Activated naive CD4-positive, alpha-beta T cell treated with anti-CD3 and anti-CD28 coated beads, Interleukin-2, amount 10 ng/mL, durations not matched to agents 7 days and 5 days (primary cell): ENCODE results near the gene APMAP.

Experiments
- CTCF ChIA-PET: fragments of 350-600 bp; sonication (Branson Sonifier 250); formaldehyde crosslinking; loops from one replicate; lab custom pipeline; 2021; ENCODE audit warnings: antibody characterized with exemption; lab: Charles Lee
- DNase-seq: peaks from one replicate; pipeline ENCODE4 v3.0.0-alpha.2; 2020
- H3K27ac Mint-ChIP-seq: one replicate; pipeline ENCODE4 v1.8.0; 2021; ENCODE audit warnings: mild to moderate bottlenecking, moderate library complexity, mixed read lengths
- H3K27me3 Mint-ChIP-seq: one replicate; pipeline ENCODE4 v1.8.0; 2021; ENCODE audit warnings: mild to moderate bottlenecking, mixed read lengths
- H3K36me3 Mint-ChIP-seq: one replicate; pipeline ENCODE4 v1.8.0; 2021; ENCODE audit warnings: mixed read lengths
- H3K4me1 Mint-ChIP-seq: one replicate; pipeline ENCODE4 v1.8.0; 2021; ENCODE audit warnings: mixed read lengths
- H3K4me3 Mint-ChIP-seq: one replicate; pipeline ENCODE4 v1.8.0; 2021; ENCODE audit warnings: mild to moderate bottlenecking, moderate library complexity, mixed read lengths
- H3K9me3 Mint-ChIP-seq: one replicate; pipeline ENCODE4 v1.8.0; 2021; ENCODE audit warnings: mixed read lengths

The APMAP gene

GRCh38 chr20:25032478-25033264 is 40.1 kb upstream of the APMAP start:
- CTCF ChIA-PET: interaction anchor here (0.7 to 1.9 kb wide), 3 partner anchors 33 to 146 kb away, joined by 3 to 5 read pairs (median 4); no protein-coding TSS in a partner anchor
- no peaks in the 10 kb centered on the region for H3K27me3 Mint-ChIP-seq
- no peak for DNase-seq
- no peak overlapping the region for H3K4me3 Mint-ChIP-seq
- H3K27ac Mint-ChIP-seq: no peak overlapping the region
- H3K9me3 Mint-ChIP-seq: no peaks in the 10 kb centered on the region
- peaks cover 29% of the 10 kb centered on the region for H3K4me1 Mint-ChIP-seq
- H3K36me3 Mint-ChIP-seq: peaks cover 23% of the 10 kb centered on the region

GRCh38 chr20:25032065-25032477 is 39.5 kb upstream of the APMAP start:
- Mint-ChIP-seq H3K36me3 (peaks cover 28% of the 10 kb centered on the region), H3K27ac (no peak overlapping the region), H3K9me3 (no peaks in the 10 kb centered on the region), H3K4me1 (peaks cover 23% of the 10 kb centered on the region), H3K4me3 (no peak overlapping the region), H3K27me3 (no peaks in the 10 kb centered on the region)
- DNase-seq: no peak
- CTCF ChIA-PET: no interaction called here

- no peak overlapping the region for H3K27ac Mint-ChIP-seq
- H3K9me3 Mint-ChIP-seq: no peaks in the 10 kb centered on the region
- H3K27me3 Mint-ChIP-seq: no peaks in the 10 kb centered on the region
- CTCF ChIA-PET: no interaction called here
- no peak overlapping the region for H3K4me3 Mint-ChIP-seq
- H3K4me1 Mint-ChIP-seq: peaks cover 14% of the 10 kb centered on the region
- peaks cover 30% of the 10 kb centered on the region for H3K36me3 Mint-ChIP-seq
- DNase-seq: no peak
Measured at GRCh38 chr20:25031241-25031640, 38.7 kb upstream of the APMAP start.

GRCh38 chr20:25030649-25031207 is 38.2 kb upstream of the APMAP start:
- DNase-seq: no peak
- Mint-ChIP-seq H3K4me1 (peaks cover 9% of the 10 kb centered on the region), H3K9me3 (no peaks in the 10 kb centered on the region), H3K4me3 (no peak overlapping the region), H3K27me3 (no peaks in the 10 kb centered on the region), H3K36me3 (peaks cover 27% of the 10 kb centered on the region), H3K27ac (no peak overlapping the region)
- CTCF ChIA-PET: no interaction called here

- no peak for DNase-seq
- CTCF ChIA-PET: no interaction called here
- no peaks in the 10 kb centered on the region for H3K9me3 Mint-ChIP-seq
- H3K4me1 Mint-ChIP-seq: peaks cover 4% of the 10 kb centered on the region
- H3K36me3 Mint-ChIP-seq: peaks cover 27% of the 10 kb centered on the region
- H3K27ac Mint-ChIP-seq: no peak overlapping the region
- no peaks in the 10 kb centered on the region for H3K27me3 Mint-ChIP-seq
- H3K4me3 Mint-ChIP-seq: no peak overlapping the region
Measured at GRCh38 chr20:25030007-25030648, 37.6 kb upstream of the APMAP start.

- H3K27ac Mint-ChIP-seq: no peak overlapping the region
- H3K27me3 Mint-ChIP-seq: no peaks in the 10 kb centered on the region
- H3K36me3 Mint-ChIP-seq: peaks cover 30% of the 10 kb centered on the region
- H3K4me3 Mint-ChIP-seq: no peak overlapping the region
- no peak for DNase-seq
- H3K9me3 Mint-ChIP-seq: no peaks in the 10 kb centered on the region
- CTCF ChIA-PET: no interaction called here
- no peaks in the 10 kb centered on the region for H3K4me1 Mint-ChIP-seq
Measured at GRCh38 chr20:25025986-25026605, 33.5 kb upstream of the APMAP start.

- DNase-seq: no peak
- H3K9me3 Mint-ChIP-seq: no peaks in the 10 kb centered on the region
- CTCF ChIA-PET: no interaction called here
- no peak overlapping the region for H3K27ac Mint-ChIP-seq
- no peaks in the 10 kb centered on the region for H3K27me3 Mint-ChIP-seq
- no peaks in the 10 kb centered on the region for H3K4me1 Mint-ChIP-seq
- H3K36me3 Mint-ChIP-seq: peaks cover 31% of the 10 kb centered on the region
- H3K4me3 Mint-ChIP-seq: no peak overlapping the region
Measured at GRCh38 chr20:25025091-25025861, 32.7 kb upstream of the APMAP start.

GRCh38 chr20:25024171-25024570 is 31.6 kb upstream of the APMAP start:
- Mint-ChIP-seq H3K9me3 (no peaks in the 10 kb centered on the region), H3K27ac (no peak overlapping the region), H3K36me3 (peaks cover 23% of the 10 kb centered on the region), H3K4me3 (no peak overlapping the region), H3K27me3 (no peaks in the 10 kb centered on the region), H3K4me1 (no peaks in the 10 kb centered on the region)
- CTCF ChIA-PET: no interaction called here
- no peak for DNase-seq

GRCh38 chr20:25023356-25023755 is 30.8 kb upstream of the APMAP start:
- CTCF ChIA-PET: no interaction called here
- Mint-ChIP-seq H3K27ac (no peak overlapping the region), H3K4me1 (no peaks in the 10 kb centered on the region), H3K27me3 (no peaks in the 10 kb centered on the region), H3K4me3 (no peak overlapping the region), H3K36me3 (peaks cover 23% of the 10 kb centered on the region), H3K9me3 (no peaks in the 10 kb centered on the region)
- no peak for DNase-seq

- Mint-ChIP-seq H3K4me1 (no peaks in the 10 kb centered on the region), H3K27ac (no peak overlapping the region), H3K27me3 (no peaks in the 10 kb centered on the region), H3K9me3 (no peaks in the 10 kb centered on the region), H3K36me3 (peaks cover 20% of the 10 kb centered on the region), H3K4me3 (no peak overlapping the region)
- DNase-seq: no peak
- CTCF ChIA-PET: no interaction called here
Measured at GRCh38 chr20:25022680-25023079, 30.1 kb upstream of the APMAP start.

- no peaks in the 10 kb centered on the region for H3K9me3 Mint-ChIP-seq
- CTCF ChIA-PET: no interaction called here
- no peak for DNase-seq
- H3K4me1 Mint-ChIP-seq: no peaks in the 10 kb centered on the region
- peaks cover 11% of the 10 kb centered on the region for H3K36me3 Mint-ChIP-seq
- H3K27me3 Mint-ChIP-seq: no peaks in the 10 kb centered on the region
- no peak overlapping the region for H3K27ac Mint-ChIP-seq
- H3K4me3 Mint-ChIP-seq: no peak overlapping the region
Measured at GRCh38 chr20:25021336-25021735, 28.8 kb upstream of the APMAP start.

- H3K4me1 Mint-ChIP-seq: no peaks in the 10 kb centered on the region
- H3K36me3 Mint-ChIP-seq: peaks cover 10% of the 10 kb centered on the region
- H3K27me3 Mint-ChIP-seq: no peaks in the 10 kb centered on the region
- no peak overlapping the region for H3K4me3 Mint-ChIP-seq
- no peak overlapping the region for H3K27ac Mint-ChIP-seq
- no peaks in the 10 kb centered on the region for H3K9me3 Mint-ChIP-seq
- CTCF ChIA-PET: no interaction called here
- no peak for DNase-seq
Measured at GRCh38 chr20:25020901-25021301, 28.4 kb upstream of the APMAP start.

GRCh38 chr20:25020345-25020744 is 27.8 kb upstream of the APMAP start:
- Mint-ChIP-seq H3K4me1 (no peaks in the 10 kb centered on the region), H3K36me3 (peaks cover 10% of the 10 kb centered on the region), H3K4me3 (no peak overlapping the region), H3K27me3 (no peaks in the 10 kb centered on the region), H3K9me3 (no peaks in the 10 kb centered on the region), H3K27ac (no peak overlapping the region)
- DNase-seq: no peak
- CTCF ChIA-PET: no interaction called here
